Left cardiac atrium (tissue), 4 donors: Measurements from ENCODE around the gene SBK1. TPM values are rescaled to one million over a fixed set of nuclear protein-coding genes. Genes with fewer than 3 reads are reported as not detected.

ENCODE experiments used
- ATAC-seq, 2 donors: fragments of 200-7000 bp; cut with Tn5 transposase; one replicate each; pipeline ENCODE4 v1.9.1; 2020; ENCODE audit warnings: mild to moderate bottlenecking in 2 of 2, moderate library complexity in 2 of 2
- DNase-seq: peaks from one replicate; pipeline ENCODE4 v3.0.0-alpha.2; 2020
- intact Hi-C, 2 donors: fragments of 100-400 bp; cut with DNase I; formaldehyde crosslinking; loops; one replicate each; pipeline versions ENCODE4 v1.14.1 to v1.15.1; 2022 to 2023
- total RNA-seq, 2 donors: library from RNA; stranded (reverse); fragmentation: NEBNext Ultra II Directional; extraction: Animal tissue kit (Norgen Biotek cat#: 25700); gene quantifications; one replicate each; pipeline ENCODE4 v1.2.1, GENCODE V29; 2021
- donor health status: DM: no; HTN: yes; CAD: no.
- donor health status: DM: no; HTN: yes; CAD: no; lungs with severe emphysema.
- donor health status: DM: yes; HTN: yes; CAD: no.
- donor health status: Dilated cardiomyopathy.

Gene SBK1
- total RNA-seq, 2 donors from 2014 or later: 0.42 to 1.3 TPM

DNA sequence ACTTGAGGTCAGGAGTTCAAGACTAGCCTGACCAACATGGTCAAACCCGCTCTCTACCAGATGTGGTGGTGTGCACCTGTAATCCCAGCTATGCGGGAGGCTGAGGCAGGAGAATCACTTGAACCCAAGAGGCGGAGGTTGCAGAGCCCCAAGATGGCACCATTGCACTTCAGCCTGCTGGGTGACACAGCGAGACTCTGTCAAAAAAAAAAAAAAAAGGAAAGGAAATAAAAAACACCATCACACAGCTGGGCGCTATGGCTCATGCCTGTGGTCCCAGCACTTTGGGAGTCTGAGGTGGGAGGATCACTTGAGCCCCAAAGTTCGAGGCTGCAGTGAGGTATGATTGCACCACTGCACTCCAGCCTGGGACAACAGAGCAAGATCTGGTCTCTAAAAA lies 13.3 kb upstream of the SBK1 start:
- ATAC-seq (no peak), DNase-seq (no peak)
- intact Hi-C loops: loop anchor here in 1 of 2 donors (2.0 kb wide), 1 partner anchor 38 kb away; no protein-coding TSS in a partner anchor

DNA sequence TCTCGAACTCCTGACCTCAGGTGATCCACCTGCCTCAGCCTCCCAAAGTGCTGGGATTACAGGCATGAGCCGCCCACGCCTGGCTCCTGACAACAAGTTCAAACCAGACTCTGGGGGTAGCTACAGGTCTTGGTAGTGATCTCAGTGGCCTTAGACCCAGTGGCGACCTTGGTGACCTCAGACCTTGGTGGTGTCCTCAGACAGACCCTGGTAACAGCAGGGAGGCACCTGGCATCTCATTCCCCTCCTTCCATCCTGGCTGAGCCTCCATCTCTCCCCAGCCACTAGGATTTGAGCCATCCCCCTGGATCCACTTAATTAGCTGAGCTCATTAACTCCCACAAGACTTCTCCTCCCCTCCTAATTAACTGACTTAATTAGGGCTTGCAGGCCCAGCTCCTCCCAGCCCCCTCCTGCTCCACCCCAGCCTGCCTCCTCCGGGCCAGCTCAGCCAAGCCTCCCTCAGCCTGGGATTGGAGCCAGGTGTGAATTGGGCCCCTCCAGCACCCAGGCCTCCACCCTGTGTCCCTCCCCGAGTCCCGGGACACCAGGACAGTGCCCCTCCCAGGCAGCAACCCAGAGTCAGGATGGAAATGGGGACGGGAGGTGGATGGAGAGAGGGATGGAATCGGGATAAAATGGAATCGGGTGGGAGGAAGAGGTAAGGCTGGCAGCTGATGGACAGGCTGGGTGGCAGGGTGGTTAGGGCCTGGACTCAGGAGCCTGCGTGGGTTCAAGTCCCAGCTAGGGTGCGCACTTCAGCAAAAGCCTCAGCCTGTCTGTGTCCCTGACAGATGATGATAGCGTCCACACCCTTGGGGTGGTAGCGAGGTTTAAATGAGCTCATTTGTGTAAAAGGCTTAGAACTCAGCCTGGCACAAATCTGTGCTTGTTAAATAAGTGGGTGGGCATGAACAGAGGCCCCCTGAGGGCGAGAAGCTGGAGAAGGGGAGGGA lies 11.2 kb upstream of the SBK1 start:
- intact Hi-C loops: no loop called here
- ATAC-seq: no peak

DNA sequence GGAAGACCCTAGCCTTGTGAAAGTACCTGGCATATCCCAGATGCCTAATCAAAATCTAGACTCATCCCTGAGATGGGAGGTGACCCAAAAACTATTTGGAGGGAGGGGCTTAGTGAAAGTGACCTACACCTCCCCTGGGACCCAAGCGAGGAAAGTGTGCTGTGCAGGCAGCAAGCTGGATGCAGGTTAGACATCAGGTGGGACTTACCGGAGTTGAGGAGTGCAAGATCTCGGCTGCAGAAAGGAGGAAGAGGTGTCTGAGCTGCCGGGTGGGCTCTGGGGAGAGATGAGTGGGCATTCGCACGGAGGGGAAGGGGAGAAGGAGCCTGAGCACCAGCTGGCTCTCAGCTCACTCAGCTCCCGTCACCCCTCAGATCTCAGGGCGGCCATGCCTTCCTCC lies 10.3 kb upstream of the SBK1 start:
- ATAC-seq: no peak
- intact Hi-C loops: no loop called here
- no peak for DNase-seq

More for the DNA sequence above, 11.2 kb upstream of the SBK1 start:
- DNase-seq: no peak

DNA sequence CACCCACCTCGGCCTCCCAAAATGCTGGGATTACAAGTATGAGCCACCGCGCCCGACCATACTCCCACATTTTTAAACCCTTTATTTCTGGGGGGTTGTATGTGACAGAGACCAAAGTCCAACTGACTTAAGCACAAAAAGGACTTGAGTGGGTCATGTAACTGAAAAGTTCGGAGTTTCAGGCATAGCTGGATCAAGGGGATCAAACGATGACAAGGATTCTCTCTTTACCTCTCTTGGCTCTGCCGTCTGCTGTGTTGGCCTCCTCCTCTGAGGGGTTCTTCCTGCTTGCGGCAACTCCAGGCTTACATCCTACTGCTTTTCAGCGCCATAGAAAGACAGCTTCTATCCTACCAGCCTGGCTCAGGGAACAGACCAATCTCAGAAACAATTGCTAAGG lies 9.2 kb upstream of the SBK1 start:
- no peak for DNase-seq
- no peak for ATAC-seq
- intact Hi-C loops: no loop called here

DNA sequence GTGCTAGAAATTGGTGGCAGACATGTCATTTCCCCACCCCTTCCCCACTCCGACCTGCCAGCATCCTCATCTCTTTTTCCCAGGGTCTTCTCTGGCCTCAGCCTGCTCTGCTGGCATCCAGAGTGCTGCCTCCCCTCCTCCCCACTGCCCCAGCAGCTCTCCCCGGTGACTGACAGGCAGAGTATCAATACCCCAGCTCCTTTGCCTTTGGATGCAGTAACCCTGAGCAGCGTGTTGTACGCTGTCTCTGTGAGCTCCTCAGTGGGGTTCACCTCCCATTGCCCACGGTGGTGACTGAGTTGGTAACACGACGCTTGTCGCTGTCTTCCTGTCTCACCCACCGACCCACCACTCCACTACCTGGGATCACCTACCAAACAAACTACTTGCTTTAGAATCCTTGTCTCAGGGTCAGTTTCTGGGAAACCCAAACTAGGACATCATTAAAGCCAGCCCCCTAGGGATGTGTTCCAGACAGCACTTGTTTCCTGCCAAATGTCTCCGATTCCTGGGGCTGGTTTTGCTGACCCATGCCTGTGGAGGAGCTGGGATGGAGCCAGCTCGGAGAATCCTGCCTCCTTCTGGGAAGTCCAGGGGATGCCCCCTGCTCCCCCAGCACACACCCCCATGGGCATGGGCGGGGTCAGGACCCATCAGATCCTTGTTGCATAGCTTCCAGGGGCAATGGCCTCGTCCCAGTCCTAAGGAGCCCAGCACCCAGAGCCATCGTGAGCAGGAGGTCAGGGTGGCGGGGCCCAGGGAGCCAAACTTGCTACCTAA lies 8.3 kb upstream of the SBK1 start:
- ATAC-seq (no peak), DNase-seq (no peak)
- intact Hi-C loops: no loop called here

DNA sequence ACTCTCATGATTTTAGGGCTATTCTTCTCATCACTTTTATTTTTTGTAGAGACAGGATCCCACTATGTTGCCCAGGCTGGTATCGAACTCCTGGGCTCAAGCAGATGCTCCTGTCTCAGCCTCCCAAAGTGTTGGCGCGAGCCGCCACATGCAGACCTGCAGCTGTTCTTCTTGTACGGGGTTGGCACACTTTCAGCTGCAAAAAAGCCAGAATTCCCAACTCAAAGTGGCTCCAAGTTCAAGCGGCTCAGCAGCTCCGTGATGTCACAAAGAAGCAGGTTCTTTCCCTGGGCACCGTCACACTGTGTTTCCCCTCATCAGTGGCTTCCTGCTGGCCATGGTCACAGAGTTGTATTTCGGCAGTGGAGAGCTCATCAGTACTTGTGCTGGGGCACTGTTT lies 6.7 kb upstream of the SBK1 start:
- no peak for DNase-seq
- no peak for ATAC-seq
- intact Hi-C loops: no loop called here

DNA sequence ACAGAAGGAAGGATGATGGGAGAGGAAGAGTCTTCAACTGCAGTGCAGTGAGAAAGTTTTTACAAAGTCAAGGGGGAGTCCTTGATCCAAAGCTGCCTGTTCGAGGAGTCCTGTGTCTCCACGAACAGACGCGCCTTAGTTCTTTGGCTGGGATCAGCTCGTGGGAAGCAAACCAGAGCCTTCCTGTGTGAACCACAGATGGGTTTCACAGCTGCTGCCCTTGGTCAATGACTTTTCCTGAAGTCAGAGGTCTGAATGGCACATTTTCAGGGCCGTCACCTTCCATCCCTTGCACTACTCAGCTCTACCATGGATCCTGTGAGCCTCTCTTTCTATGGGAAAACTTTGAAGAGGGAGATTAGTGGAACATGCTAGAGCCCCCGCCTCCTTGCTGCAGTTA lies 4.2 kb upstream of the SBK1 start:
- intact Hi-C loops: no loop called here
- ATAC-seq: no peak
- no peak for DNase-seq

DNA sequence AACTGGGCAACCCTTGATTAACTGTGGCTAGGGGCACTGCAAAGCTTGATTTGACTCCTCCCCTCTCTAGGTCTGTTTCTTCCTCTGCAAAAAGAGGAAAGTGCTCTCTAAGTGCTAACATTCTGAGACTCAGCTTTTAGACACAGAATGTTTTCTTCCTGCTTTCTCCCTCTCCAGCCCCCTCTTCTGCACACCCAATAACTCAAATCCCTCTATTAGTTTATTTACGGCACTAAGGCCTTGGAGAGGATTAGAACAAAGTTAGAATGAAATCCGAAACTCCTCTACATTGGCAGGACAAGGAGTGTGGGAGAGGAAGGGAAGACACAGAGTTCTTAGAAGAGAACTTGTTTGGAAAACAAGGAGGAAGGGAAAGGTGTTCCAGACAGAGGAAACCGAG lies 3.3 kb upstream of the SBK1 start:
- intact Hi-C loops: no loop called here
- ATAC-seq (no peak), DNase-seq (no peak)

DNA sequence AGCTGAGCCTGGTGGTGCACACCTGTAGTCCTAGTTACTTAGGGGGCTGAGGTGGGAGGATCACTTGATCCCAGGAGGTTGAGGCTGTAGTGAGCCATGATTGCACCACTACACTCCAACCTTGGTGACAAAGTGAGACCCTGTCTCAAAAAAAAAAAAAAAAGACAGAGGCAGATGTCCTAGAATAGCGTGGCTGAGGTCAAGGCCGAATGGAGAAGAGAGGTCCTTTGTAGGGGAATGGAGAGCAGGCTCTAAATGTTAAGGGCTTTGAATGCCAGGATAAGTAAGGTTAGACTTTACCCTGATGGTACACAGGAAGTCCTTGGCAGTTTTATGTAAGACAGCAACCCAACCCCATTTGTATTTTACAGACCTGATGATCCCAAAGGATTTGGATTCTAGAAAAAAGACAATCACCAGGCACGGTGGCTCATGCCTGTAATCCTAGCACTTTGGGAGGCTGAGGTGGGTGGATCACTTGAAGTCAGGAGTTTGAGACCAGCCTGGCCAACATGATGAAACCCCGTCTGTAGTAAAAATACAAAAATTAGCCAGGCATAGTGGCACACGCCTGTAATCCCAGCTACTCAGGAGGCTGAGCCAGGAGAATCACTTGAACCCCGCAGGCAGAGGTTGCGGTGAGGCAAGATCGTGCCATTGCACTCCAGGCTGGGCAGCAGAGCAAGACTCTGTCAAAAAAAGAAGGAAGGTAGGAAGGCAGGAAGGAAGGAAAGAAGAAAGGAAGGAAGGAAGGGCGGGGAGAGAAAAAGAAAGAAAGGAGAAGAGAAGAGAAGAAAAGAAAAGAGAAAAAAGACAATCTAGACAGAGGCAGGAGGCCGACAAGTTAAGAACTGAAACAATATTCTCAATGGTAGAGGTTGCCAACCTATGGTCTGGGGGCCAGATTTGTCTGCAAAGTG lies 2.1 kb upstream of the SBK1 start:
- intact Hi-C loops: no loop called here
- DNase-seq (no peak), ATAC-seq (no peak)

DNA sequence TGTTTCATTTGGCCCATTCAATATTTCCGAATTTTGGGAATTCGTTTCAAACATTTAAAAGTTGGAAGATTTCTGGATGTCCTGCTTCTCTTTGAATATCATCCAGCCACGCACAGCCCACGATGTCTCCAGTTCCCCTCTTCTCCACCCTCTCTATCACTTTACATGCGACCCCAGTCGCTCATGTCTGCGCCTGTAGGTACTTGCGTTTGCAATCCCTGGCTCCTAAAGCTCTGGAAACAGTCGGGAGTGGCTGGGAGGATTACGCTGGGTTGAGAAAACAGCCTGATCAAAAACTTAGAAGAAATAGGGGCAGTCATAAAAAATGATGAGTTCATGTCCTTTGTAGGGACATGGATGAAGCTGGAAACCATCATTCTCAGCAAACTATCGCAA lies 1.5 kb upstream of the SBK1 start:
- ATAC-seq: no peak
- intact Hi-C loops: no loop called here
- no peak for DNase-seq

DNA sequence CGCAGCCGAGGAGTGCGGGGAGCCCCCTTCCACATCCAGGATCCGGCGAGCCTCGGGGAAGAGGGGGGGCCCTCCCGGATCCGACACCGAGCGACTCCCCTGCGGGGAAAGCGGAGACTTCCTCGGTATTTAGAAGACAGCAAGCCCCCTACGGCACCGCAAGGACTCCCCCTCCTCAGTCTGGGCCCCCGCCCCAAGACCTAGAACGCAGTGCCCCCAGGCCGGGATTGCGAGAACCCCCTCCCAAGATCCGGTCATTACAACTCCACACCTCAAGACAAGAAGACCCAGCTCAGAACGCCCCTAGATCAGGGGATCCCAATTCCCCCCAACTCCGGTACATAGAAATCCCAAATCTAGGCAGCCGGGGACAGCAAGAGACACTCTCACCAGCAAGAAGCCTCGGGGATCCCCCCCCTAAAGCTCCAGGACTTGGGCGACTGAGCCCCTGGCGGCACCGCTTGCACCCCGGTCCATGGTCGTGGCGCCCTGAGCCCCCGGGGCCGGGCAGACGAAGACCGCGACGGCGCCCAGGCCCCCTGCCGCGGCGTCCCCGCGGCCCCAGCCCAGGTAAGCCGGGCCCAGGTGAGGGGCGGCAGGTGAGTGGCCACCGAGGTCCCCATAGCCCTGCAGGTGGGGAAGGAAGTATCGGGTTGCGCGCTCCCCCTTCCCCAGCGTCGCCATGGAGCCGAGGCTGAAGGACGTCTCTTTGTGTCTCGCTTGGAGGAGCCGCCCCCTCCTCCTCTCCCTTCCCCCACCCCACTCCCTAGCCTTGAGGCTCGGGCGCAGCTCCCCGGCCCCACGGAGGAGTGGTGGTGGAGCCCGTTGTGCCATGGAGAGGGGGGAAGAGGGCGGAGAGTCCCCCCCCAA lies 641 bp downstream of the SBK1 start:
- intact Hi-C loops: no loop called here
- no peak for ATAC-seq
- no peak for DNase-seq

DNA sequence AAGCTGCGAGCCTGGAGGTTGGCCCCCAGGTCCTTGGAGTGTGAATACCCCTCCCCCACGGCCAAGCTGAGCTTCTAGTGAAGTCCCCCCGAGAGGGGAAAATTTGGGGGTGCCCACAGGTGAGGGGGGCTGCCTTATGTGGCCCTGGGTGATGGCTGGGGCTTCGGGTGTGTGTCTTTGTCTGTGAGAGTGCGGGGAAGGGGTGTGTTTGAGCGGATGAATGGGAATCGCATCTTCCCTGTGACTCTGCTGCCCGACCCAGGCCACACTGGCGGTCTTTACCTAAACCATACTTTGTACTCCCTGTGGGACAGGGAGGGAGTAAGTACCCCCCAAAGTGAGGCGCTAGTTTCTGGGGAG lies 1.3 kb downstream of the SBK1 start:
- ATAC-seq: no peak
- intact Hi-C loops: no loop called here
- DNase-seq: no peak

DNA sequence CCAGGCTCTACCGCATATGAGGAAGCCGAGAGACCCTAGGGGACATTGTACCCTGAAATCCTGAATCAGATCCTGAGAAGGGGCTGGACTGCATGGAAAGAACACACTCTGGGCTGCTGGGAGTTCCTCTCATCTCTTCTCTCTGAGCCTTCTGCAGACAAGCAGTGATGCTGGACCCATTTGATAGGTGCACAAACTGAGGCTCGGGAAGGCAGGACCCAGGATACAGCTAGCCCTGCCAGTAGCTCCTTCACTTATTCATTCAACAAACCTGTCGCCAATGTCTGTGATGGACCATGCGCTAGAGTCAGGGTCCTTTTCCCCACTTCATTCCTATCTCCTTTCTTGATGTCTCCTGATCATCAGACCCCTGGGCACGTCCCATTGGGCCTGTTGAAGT lies 1.9 kb downstream of the SBK1 start:
- DNase-seq: no peak
- intact Hi-C loops: no loop called here
- ATAC-seq: no peak

DNA sequence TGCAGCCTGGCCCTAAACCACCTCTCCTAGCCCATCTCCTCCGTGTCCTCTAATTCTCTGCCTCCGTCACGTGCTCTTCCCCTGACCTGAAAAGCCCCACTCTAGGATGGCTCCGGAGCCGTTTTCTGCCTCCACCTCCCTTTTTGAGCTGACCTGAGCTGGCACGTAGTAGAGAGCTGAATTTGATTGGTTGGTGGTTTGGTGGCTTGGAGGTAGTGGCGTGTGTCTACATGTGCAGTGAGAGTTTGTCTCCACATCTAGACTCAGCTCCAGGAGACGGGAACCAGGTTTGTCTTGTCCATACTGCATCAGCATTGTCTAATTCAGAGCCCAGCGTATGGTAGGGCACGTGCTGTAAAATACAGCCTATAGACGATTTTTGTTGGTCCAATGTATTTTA lies 3.0 kb downstream of the SBK1 start:
- intact Hi-C loops: no loop called here
- ATAC-seq (no peak), DNase-seq (no peak)

DNA sequence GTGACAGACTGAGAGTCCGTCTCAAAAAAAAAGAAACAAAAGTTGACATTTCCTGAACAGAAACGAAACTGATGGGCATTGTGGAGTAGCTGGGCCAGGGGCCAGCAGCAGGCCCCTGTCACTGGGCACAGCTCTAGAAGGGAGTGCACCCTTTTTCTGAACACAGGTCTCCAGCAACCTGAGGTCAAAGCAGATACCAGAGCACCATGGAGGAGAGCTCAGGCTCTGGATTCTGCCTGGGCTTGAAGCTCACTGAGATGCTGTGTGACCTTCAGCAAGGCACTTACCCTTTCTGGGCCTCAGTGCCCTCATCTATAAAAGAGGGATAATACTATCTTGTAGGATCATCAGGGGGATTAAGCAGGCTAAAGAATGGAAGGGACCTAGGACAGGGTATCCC lies 5.0 kb downstream of the SBK1 start:
- DNase-seq (no peak), ATAC-seq (no peak)
- intact Hi-C loops: no loop called here

DNA sequence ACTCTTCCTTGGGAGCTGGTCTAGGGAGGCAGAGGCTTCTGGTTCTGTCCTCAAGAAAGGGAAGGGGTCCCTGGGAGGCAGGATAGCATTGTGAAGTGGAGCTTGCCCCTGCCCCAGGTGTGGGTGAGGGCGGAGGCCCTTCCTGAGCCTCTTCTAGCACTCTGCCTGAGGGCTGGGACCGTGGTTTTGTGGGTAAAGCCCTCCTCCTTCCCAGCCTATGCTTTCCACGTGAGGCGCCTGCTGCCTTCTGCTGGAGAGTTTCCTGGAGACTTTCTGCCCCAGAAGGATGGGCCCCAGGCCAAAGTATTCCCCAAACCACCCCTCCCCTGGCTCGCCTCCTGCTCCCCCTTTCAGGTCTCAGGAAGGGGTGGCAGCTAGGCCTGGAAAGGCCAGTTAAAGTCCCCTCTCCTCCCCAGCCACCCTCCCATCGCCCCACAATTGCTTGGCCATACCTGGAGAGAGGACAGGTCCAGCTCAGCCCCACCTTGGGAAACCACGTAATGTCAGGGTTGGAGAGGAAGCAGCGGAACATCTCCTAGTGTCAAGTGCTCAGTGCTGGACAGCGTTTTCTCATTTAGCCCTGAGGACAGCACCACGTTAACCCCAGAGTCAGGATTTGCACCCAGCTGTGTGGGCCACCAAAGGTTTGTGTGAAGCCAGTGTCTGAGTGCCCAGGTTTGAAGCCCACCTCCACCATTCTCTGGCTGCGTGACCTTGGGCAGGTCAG lies 5.6 kb downstream of the SBK1 start:
- ATAC-seq: no peak
- intact Hi-C loops: no loop called here
- DNase-seq: no peak

DNA sequence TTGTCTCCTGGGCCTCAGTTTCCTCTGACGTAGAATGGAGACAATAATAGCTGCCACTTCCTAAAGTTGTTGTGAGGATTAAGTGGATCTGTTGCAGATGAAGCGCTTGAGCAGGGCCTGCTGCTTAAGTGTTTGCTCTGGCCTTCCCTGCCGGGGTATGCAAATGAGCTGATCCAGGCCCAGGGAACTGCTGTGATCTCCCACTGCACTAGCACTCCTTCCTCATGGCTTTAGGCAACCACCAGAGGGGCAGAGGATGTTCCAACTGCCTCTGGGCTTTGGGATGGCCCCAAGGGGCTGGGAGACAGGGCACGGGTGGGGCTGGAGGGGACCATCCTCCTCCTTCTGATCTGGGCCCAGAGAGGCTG lies 6.2 kb downstream of the SBK1 start:
- DNase-seq (no peak), ATAC-seq (no peak)
- intact Hi-C loops: no loop called here

DNA sequence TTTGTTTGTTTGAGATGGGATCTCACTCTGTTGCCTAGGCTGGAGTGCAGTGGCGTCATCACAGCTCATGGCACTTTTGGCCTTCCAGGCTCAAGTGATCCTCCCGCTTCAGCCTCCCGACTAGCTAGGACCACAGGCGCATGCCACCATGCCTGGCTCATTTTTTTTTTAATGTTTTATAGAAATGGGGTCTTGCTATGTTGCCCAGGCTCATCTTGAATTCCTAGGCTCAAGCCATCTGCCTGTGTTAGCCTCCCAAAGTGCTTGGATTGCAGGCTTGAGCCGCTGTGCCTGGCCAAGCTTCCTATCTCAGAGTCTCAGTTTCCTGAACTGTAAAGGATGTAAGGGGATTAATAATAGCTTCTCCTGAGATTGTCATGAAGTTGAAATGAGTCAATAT lies 8.0 kb downstream of the SBK1 start:
- intact Hi-C loops: no loop called here
- ATAC-seq (no peak), DNase-seq (no peak)
